HG02763 (cell line): ENCODE results near the gene ARL8B.

ENCODE experiments used
- ATAC-seq: cut with Tn5 transposase; IDR thresholded peaks from one replicate; pipeline ENCODE4 v1.9.1; 2021; ENCODE audit warnings: mild to moderate bottlenecking, moderate library complexity; ENCODE audit not compliant: unreplicated experiment

ARL8B gene

GRCh38 chr3:5186089-5186857, 64.2 kb downstream of the ARL8B start:
- ATAC-seq: peak; percentile 7

DNA sequence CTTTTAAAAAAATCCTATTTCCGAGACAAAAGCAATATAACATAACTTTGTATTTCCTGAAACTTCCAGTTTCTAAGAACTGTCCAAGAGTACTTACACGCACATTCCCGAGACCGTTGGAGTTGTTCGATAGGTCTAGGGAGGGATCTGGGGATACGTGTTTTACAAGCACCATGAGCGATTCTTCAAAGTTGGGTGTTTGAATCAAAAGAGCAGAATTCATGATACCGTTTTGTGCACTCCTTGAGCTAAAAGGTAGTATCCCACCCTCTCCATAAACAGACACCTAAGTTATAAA, 64.7 kb downstream of the ARL8B start:
- no peak for ATAC-seq

GRCh38 chr3:5187156-5187919, 65.2 kb downstream of the ARL8B start, which contains the start of gene EDEM1:
EDEM1 (plus strand) TSS chr3:5187707; CDS start chr3:5187806, 99 bp downstream.
- ATAC-seq: peak; percentile 80

DNA sequence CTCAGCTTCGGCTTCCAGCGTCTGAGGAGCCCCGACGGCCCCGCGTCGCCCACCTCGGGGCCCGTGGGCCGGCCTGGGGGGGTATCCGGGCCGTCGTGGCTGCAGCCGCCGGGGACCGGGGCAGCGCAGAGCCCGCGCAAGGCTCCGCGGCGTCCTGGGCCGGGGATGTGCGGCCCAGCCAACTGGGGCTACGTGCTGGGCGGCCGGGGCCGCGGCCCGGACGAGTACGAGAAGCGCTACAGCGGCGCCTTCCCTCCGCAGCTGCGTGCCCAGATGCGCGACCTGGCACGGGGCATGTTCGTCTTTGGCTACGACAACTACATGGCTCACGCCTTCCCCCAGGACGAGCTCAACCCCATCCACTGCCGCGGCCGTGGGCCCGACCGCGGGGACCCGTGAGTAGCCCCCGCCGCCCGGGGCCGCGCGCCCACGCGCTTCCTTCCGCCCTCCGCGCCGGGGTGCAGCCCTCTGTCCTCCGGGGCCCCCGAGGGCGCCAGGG, 65.9 kb downstream of the ARL8B start:
- ATAC-seq: peak; percentile 15

- ATAC-seq: no peak
These were observed 66.5 kb downstream of the ARL8B start for GRCh38 chr3:5188419-5189221.

- no peak for ATAC-seq
These were observed 68.2 kb downstream of the ARL8B start for GRCh38 chr3:5190147-5190791.

DNA sequence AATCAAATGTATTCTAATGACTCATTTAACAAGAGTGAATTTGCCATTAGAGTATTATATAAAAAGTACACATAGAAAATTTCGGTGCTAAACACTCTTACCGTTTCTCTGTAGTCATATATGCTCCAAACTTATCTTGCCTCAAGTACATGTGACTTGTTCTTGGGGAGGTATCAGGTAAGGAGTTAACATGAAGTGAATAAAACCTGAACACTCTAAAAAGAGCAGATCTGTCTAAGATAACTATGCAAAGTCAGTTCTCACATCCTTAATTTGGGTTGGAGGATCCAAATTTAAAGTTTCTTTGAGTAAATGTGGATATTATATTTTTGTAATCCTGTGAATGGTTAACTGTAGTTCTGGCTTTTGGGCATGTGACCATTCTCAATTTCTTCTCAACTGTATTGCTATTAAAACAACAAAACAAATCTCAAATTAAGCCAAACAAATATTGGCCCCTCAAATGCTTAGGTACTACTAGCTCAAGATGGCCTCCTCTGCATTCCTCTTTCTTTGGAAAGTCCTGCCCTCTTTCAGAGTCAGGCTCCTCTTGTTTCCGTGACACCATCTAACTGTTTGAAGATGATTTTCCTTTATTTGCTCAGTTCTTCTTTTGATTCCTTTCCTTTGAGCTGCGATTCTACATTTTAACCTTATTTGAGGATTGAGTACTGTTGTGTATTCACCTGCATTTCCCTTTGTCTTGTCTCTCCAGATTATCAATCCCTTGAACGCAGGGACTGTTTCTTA, 69.6 kb downstream of the ARL8B start:
- no peak for ATAC-seq

DNA sequence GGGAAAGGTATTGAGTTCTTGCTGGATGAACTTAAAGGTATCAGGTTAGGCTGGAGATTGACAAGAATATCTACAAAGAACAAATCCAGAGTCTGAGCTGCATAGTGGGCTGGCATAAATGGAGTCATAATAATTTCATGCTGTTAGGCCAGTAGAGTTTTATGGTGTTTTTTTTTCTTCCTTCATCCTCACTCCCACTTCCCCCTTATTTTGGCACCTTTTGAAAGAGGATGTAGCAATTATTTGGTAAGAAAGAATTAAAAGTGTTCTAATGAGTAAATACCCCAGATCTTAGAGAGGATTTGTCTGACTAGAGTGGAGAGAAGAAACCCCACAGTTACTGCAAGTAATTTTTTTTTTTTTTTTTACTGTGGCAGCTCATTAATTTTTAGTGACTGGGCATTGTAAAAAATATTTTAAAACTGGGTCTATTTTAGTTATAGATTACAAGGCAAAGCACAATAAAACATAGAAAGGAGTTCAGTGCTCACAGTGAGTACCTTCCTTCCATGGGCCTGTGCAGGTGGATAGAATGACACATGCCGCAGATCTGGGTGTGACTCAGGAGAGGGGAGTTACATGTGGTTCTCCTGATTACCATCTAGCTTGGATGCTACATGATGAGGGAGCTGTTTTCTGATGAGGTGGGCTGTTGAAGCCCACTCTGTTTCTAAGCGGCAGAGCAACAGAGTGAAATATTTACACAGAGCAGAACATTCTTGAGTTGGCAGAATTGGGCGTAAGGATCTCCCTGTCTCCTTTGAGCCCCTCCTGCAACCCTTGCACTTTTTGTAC, 70.7 kb downstream of the ARL8B start:
- no peak for ATAC-seq

GRCh38 chr3:5194341-5194740, 72.2 kb downstream of the ARL8B start:
- no peak for ATAC-seq

DNA sequence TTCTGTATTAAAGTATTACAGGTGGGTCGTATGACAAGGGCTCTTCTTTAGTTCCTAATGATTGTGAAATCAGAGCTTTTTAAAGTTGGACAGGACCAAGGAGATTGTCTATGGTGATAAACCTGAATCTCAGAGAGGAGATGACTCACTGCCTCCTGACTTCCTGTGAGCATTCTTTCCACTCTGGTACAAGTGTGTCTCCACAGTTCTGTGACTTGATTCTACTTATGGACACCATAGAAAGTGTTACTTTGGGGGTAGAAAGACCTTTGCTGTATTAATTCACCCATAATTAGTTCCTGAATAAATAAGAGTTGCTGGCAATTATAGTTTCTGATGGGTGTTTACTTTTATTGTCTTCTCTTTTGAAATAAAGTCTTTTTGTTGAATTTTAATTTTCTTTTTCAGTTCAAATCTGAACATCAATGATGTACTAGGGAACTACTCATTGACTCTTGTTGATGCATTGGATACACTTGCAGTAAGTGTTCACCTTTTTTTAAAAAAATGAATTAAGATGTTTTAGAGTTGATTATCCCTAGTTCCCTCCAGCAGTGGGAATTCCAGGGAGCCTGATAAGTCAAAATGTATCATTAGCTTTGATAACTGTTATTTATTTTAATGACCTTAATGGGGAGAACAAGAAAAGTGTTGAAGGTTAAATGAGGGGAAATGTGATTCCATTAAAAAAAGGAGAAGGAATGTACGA, 72.9 kb downstream of the ARL8B start:
- ATAC-seq: peak; percentile 32

DNA sequence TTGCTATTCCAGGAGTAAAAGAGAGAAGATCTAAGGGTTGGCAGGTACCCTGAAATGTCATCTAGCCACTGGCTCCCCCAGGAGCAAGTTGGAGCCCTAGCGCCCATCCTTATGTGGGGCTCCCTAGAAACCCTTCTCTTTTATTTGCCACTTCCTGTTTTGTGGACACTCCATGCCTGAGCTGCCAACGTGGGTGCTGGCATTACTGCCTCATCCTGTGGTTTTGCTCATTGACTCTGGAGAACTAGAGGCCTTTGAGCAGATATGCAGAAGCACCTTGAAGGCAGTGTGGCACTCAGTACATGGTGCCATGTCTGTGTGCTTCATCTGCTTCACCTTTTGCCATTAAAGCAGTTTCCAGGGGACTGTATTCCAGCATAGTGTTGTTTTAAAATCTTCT, 73.5 kb downstream of the ARL8B start:
- no peak for ATAC-seq

- no peak for ATAC-seq
These were observed 74.9 kb downstream of the ARL8B start for GRCh38 chr3:5197022-5197421.

DNA sequence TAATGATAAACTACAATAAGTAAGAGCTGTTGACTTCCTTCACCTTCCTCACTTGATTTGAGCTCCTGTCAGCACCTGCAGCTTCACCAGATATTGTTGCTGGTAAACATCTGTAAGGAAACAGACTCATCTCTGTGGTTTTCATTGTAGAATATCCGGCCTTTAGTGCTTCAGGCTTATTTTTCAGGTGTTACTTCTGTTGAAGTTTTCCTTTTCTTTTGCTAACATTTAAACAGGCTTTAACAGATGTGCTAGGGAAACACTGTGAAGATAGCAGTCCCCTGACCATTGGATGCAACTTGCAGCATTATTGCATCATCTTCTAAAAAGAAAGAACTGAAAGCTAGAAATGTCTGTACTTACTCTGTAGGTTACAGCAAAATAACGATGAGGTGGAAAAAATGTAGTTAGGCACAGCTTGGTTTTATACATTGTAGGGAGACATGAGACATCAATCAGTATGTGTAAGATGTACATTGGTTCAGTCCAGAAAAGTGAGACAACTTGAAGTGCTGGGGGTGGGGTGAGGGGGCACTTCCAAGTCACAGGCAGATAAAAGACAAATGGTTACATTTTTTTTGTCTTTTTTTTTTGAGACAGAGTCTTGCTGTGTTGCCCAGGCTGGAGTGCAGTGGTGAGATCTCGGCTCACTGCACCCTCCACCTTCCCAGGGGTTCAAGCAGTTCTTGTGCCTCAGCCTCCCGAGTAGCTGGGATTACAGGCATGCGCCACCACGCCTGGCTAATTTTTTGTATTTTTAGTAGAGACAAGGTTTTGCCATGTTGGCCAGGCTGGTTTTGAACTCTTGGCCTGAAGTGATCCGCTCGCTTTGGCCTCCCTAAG, 75.6 kb downstream of the ARL8B start:
- ATAC-seq: peak; percentile 47

DNA sequence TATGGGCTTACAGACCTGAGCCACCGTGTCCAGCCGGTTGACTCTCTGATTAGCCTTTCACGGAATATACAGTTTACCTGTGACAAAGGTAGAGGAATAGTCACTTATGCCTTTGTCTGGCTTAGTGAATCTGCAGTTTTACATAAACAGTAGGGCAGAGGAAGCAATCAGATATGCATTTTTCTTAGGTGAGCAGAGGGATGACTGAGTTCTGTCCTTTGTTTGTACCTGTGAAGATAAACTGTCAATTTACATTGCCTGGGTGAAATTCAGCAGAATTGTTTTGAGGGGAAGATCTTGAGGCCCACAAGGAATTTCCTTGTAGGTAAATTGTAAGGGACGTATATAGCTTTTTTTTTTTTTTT, 76.2 kb downstream of the ARL8B start:
- ATAC-seq: no peak

DNA sequence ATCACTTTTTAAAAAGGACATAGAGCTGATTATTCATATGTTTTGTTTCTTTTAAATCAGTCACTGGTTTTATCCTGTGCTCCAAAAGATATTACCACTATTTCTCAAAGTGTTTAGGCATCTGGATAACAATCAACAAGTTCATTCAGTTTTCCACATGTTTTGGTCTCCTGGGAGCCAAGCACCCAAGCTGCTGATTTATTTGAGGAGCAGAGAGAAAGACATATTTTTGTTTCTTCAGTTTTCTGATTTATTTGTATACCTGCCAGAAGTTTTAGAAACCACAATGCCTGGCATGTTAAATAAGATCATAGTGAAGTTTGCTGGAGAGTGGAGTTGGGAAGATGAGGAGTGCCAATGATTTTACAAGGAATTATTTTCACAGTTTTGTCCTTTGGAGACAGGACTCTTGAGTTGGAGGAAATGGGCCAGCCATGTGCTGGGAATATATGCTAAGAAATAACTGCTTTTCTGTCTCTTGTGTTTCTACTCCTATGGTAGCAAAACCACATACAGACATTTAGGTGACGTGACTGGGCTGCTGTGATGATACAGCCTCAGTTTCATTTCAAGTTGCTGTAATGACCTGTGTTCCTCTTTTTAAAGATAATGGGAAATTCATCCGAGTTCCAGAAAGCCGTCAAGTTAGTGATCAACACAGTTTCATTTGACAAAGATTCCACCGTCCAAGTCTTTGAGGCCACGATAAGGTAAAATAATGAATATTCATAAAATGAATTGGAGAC, 77.1 kb downstream of the ARL8B start:
- ATAC-seq: peak; percentile 28

- no peak for ATAC-seq
These were observed 79.4 kb downstream of the ARL8B start for GRCh38 chr3:5201536-5201935.

DNA sequence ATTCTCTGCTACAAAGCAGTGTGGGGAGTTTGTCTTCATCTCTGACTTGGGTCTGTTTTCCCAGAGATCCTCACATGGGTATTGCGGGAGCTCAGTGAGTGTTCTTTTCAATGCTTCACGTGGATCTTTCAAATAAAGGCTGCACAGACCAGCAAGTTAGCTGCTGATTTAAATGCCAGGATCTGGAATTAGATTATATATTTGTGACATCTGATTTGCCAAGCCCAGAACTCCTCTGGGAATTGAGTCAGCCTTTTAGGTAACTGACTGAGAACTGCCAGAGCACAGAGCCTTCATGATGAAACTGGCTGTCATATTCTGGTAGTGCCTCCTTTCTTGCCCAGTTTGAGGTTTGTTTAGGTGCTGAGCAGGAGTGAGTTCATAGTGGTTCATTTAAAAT, 80.1 kb downstream of the ARL8B start:
- ATAC-seq: no peak
